GM19438 (cell line): ENCODE data around the gene RIT2.

ENCODE experiments used
- ATAC-seq: cut with Tn5 transposase; IDR thresholded peaks from one replicate; pipeline ENCODE4 v1.9.1; 2021; ENCODE audit warnings: low read depth; ENCODE audit not compliant: unreplicated experiment

Gene RIT2

GRCh38 chr18:43017622-43018021 is 97.9 kb downstream of the RIT2 start:
- ATAC-seq: no peak

GRCh38 chr18:43013486-43013885 is 102.0 kb downstream of the RIT2 start:
- ATAC-seq: no peak

- no peak for ATAC-seq
These were observed 102.5 kb downstream of the RIT2 start for GRCh38 chr18:43012951-43013350.

- no peak for ATAC-seq
These were observed 104.9 kb downstream of the RIT2 start for GRCh38 chr18:43010611-43011010.

GRCh38 chr18:43009674-43010073 is 105.8 kb downstream of the RIT2 start:
- ATAC-seq: no peak

- ATAC-seq: no peak
These were observed 108.1 kb downstream of the RIT2 start for GRCh38 chr18:43007365-43007764.

GRCh38 chr18:43004421-43004820 is 111.1 kb downstream of the RIT2 start:
- no peak for ATAC-seq

GRCh38 chr18:43001821-43002220 is 113.7 kb downstream of the RIT2 start:
- no peak for ATAC-seq

GRCh38 chr18:42996824-42997223 is 118.7 kb downstream of the RIT2 start:
- ATAC-seq: no peak

GRCh38 chr18:42980426-42980825 is 135.1 kb downstream of the RIT2 start:
- ATAC-seq: no peak

GRCh38 chr18:42977982-42978637 is 137.4 kb downstream of the RIT2 start:
- no peak for ATAC-seq

- ATAC-seq: no peak
These were observed 138.5 kb downstream of the RIT2 start for GRCh38 chr18:42976869-42977590.

GRCh38 chr18:42969366-42969765 is 146.1 kb downstream of the RIT2 start:
- no peak for ATAC-seq

GRCh38 chr18:42961298-42961697 is 154.2 kb downstream of the RIT2 start:
- ATAC-seq: no peak

- no peak for ATAC-seq
These were observed 156.0 kb downstream of the RIT2 start for GRCh38 chr18:42959528-42959927.

- ATAC-seq: no peak
These were observed 157.1 kb downstream of the RIT2 start for GRCh38 chr18:42958353-42958752.

GRCh38 chr18:42956287-42956686 is 159.2 kb downstream of the RIT2 start:
- ATAC-seq: no peak

GRCh38 chr18:42954887-42955286 is 160.6 kb downstream of the RIT2 start:
- no peak for ATAC-seq

GRCh38 chr18:42953306-42953705 is 162.2 kb downstream of the RIT2 start:
- ATAC-seq: no peak

- ATAC-seq: no peak
These were observed 164.8 kb downstream of the RIT2 start for GRCh38 chr18:42950732-42951131.

- ATAC-seq: no peak
These were observed 166.7 kb downstream of the RIT2 start for GRCh38 chr18:42948831-42949230.

- ATAC-seq: no peak
These were observed 173.6 kb downstream of the RIT2 start for GRCh38 chr18:42941860-42942259.
